Activated naive CD4-positive, alpha-beta T cell treated with anti-CD3 and anti-CD28 coated beads, Interleukin-2, amount 10 ng/mL, durations not matched to agents 7 days and 5 days (primary cell): ENCODE results near the gene ARRDC4.

Experiments used
- CTCF ChIA-PET: fragments of 350-600 bp; sonication (Branson Sonifier 250); formaldehyde crosslinking; loops from one replicate; lab custom pipeline; 2021; ENCODE audit warnings: antibody characterized with exemption; lab: Charles Lee
- DNase-seq: peaks from one replicate; pipeline ENCODE4 v3.0.0-alpha.2; 2020
- H3K27ac Mint-ChIP-seq: one replicate; pipeline ENCODE4 v1.8.0; 2021; ENCODE audit warnings: mild to moderate bottlenecking, moderate library complexity, mixed read lengths
- H3K27me3 Mint-ChIP-seq: one replicate; pipeline ENCODE4 v1.8.0; 2021; ENCODE audit warnings: mild to moderate bottlenecking, mixed read lengths
- H3K36me3 Mint-ChIP-seq: one replicate; pipeline ENCODE4 v1.8.0; 2021; ENCODE audit warnings: mixed read lengths
- H3K4me1 Mint-ChIP-seq: one replicate; pipeline ENCODE4 v1.8.0; 2021; ENCODE audit warnings: mixed read lengths
- H3K4me3 Mint-ChIP-seq: one replicate; pipeline ENCODE4 v1.8.0; 2021; ENCODE audit warnings: mild to moderate bottlenecking, moderate library complexity, mixed read lengths
- H3K9me3 Mint-ChIP-seq: one replicate; pipeline ENCODE4 v1.8.0; 2021; ENCODE audit warnings: mixed read lengths

Gene ARRDC4

GRCh38 chr15:98018761-98019351 lies 58.4 kb downstream of the ARRDC4 start:
- no peaks in the 10 kb centered on the region for H3K27me3 Mint-ChIP-seq
- CTCF ChIA-PET, result no interaction called here
- DNase-seq, result no peak
- H3K4me3 Mint-ChIP-seq, result no peak overlapping the region
- H3K4me1 Mint-ChIP-seq, result no peaks in the 10 kb centered on the region
- no peak overlapping the region for H3K27ac Mint-ChIP-seq
- H3K9me3 Mint-ChIP-seq, result no peaks in the 10 kb centered on the region
- H3K36me3 Mint-ChIP-seq, result no peaks in the 10 kb centered on the region
